Measurements from ENCODE around the gene KATNAL2.

Gene KATNAL2

DNA sequence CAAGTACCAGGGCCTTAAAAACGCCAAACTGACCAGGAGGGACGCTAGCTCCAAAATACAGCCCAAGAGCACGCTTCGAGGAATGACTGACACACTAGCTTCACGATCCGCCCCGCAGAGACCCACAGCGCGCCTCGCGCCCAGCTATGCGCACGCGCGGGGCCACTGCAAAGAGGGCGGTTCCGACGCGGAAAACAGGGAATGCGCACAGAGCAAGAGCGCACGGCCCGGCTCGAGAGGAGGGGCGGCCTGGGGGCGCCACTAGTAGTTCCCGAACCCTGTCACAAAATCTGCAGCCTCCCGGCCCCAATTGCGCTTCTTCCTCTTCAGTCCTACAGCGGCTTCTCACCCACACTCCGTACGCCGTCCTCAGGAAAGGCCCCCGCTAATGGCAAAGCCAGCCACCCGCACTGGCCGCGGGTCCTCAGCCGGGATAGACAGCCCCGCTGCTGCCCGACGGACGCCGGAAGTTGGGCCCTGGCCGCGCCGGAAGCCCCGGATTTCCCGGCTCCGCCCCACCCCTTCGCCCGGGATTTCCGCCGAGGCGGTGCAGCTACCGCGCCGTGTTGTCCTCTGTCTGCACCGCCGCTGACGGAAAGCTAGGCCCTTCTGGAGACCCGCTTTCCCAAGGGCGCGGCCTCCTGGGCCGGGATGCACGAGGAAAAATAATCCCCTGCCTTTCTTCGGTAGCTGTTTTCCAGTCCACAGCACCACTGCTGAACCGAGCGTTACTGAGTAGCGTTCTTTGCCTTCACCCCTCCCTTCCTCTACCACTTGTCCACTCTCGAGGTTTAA, 232.8 kb downstream of the KATNAL2 start, which contains the start of gene HDHD2:
Gene HDHD2, minus strand, starts transcription at position 472 of the 795 bp plus-strand sequence. CDS start 14,061 bp downstream, outside the sequence.
- DNase-seq (ENCODE audit: extremely low read depth, low read depth) = peak; percentile 33
- TF ChIP-seq, protein P1, sequence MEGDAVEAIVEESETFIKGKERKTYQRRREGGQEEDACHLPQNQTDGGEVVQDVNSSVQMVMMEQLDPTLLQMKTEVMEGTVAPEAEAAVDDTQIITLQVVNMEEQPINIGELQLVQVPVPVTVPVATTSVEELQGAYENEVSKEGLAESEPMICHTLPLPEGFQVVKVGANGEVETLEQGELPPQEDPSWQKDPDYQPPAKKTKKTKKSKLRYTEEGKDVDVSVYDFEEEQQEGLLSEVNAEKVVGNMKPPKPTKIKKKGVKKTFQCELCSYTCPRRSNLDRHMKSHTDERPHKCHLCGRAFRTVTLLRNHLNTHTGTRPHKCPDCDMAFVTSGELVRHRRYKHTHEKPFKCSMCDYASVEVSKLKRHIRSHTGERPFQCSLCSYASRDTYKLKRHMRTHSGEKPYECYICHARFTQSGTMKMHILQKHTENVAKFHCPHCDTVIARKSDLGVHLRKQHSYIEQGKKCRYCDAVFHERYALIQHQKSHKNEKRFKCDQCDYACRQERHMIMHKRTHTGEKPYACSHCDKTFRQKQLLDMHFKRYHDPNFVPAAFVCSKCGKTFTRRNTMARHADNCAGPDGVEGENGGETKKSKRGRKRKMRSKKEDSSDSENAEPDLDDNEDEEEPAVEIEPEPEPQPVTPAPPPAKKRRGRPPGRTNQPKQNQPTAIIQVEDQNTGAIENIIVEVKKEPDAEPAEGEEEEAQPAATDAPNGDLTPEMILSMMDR (IDR thresholded peaks at IDR 0.05; ENCODE audit: low read depth, low read length, missing control alignments) = no peak
- H3K4me3 ChIP-seq (replicated peaks; ENCODE audit: low read depth, low read length) = peak within 1 kb of the TSS; percentile 68

DNA sequence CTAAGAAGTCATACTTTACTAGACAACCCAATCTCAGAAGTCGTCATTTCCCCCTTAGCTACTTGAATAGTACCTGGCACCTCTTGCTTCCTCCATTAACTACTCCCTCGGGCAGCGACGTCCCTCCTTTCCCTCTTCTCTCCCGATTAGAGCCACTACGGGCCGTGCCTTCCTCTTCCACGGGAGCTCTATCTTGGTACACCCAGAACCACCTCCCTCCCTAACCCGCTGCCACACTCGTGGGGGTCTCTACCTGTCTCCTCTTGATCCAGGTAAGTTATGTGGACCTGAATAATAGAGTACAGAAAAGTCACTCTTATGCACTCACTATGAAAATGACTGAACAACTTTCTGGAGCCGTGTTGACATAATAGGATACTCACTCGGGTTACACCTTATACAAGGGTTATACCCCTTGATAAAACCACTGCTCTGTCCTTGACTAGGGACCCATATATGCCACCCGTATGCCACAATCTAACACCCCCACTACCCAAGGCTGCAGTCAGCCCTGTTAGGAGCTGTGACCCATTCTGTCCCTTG, 233.5 kb downstream of the KATNAL2 start:
- DNase-seq (ENCODE audit: extremely low read depth, low read depth) = no peak
- peak overlapping the region; percentile 68 for H3K4me3 ChIP-seq (replicated peaks; ENCODE audit: low read depth, low read length)
- TF ChIP-seq, protein P1 (IDR thresholded peaks at IDR 0.05; ENCODE audit: low read depth, low read length, missing control alignments) = no peak

DNA sequence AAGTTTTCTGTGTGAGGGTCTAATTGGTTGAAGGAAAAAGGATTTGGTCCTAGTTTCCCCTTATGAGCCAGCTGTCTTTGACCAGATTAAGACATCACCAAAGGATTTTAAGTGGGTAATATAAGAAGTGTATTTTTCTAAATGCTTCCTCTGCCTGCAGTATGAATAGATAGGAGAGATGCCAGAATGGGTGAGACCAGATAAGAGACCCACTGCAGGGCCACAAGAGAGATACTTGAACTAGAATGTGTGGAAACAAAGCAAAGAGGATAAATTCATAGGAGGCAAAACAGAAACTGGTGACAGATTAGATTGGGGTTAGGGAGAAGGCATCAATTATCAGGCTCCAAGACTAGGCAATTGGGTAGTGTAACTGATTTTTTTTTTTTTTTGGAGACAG, 234.0 kb downstream of the KATNAL2 start:
- DNase-seq (ENCODE audit: extremely low read depth, low read depth) = no peak
- peak overlapping the region; percentile 68 for H3K4me3 ChIP-seq (replicated peaks; ENCODE audit: low read depth, low read length)
- TF ChIP-seq, protein P1 (IDR thresholded peaks at IDR 0.05; ENCODE audit: low read depth, low read length, missing control alignments) = no peak

All from HFF-Myc (cell line).